Lower leg skin (tissue), 4 donors: Measurements from ENCODE around the gene AFF1. TPM values are rescaled to one million over a fixed set of nuclear protein-coding genes. Genes with fewer than 3 reads are reported as not detected.

Source experiments
- DNase-seq, 2 donors: peaks; one replicate each; pipeline ENCODE4 v3.0.0-alpha.2; 2019; ENCODE audit warnings: low spot score in 2 of 2
- H3K4me3 ChIP-seq: fragments of 200-600 bp; sonication (generic); 2 replicates; pipeline ENCODE4 v1.5.1; 2017; ENCODE audit warnings: mild to moderate bottlenecking, low read depth; ENCODE audit not compliant: poor library complexity, severe bottlenecking
- POLR2A ChIP-seq, 2 donors: fragments of 450-650 bp; IDR thresholded peaks; one replicate each; pipeline ENCODE4 v1.6.1; 2016 to 2017; ENCODE audit warnings: antibody characterized with exemption in 2 of 2, mild to moderate bottlenecking in 1 of 2, moderate library complexity in 1 of 2
- WGBS, 2 donors: methylation state at CpG; one replicate each; pipeline ENCODE4 v1.1.5; 2018; 5-methylcytosine and 5-hydroxymethylcytosine counted together
- intact Hi-C: fragments of 100-400 bp; cut with DNase I; formaldehyde crosslinking; loops from one replicate; pipeline ENCODE4 v1.15.0; 2023; ENCODE audit warnings: low total_unique reads
- total RNA-seq, 4 donors: library from RNA; depleted of rRNA; stranded (reverse); fragments of >200 nt; gene quantifications; one replicate each; pipeline ENCODE4 v1.1.0, GENCODE V29; 2016
- TF ChIP-seq, protein P1 (sequence below), 3 donors: fragments of 450-650 bp; IDR thresholded peaks; one replicate each; pipeline ENCODE4 v1.5.1; 2016; ENCODE audit warnings: antibody characterized with exemption in 3 of 3, mild to moderate bottlenecking in 3 of 3, moderate library complexity in 2 of 3

The AFF1 gene
- total RNA-seq, 4 donors from 2014 or later: 58.1 to 107 (median 71.2) TPM

DNA sequence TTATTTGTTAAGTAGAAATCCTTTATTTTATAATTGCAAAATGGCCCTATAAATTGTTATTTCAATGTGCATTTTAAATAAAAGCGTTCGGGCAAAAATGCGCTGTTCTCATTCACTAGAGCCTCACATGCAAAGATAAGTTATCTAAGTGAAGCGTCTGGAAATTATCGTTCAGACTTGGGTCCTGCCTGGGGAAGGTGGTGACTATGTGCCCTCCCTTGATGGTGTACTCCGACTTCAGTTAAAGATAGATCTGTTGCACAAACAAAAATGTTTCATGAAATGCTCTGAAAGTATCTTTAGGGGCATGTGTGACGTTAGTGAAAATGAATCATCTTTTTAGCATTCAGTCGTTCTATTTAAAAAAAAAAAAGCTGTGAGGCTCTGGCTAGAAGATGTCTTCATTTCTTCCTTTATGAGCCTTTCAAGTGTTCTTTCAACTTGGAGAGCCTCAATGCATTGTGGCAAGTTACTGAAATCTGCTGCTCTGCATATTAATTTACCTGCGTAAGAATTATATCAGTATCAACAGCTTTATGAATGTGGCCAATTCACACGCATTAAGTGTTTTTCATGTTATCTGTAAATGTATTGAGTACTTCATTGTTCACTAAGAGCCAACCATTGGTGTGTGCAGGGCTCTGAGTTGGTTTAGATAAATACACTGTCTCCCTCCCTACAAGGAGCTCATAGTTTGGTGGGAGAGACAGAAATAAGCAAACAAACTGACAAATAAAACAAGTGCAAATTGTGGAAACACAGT lies 83.0 kb downstream of the AFF1 start:
- no peak overlapping the region for H3K4me3 ChIP-seq
- WGBS, 2 donors: 68 to 73% methylated on average over 10 of the region's 10 CpGs
- TF ChIP-seq, protein P1, sequence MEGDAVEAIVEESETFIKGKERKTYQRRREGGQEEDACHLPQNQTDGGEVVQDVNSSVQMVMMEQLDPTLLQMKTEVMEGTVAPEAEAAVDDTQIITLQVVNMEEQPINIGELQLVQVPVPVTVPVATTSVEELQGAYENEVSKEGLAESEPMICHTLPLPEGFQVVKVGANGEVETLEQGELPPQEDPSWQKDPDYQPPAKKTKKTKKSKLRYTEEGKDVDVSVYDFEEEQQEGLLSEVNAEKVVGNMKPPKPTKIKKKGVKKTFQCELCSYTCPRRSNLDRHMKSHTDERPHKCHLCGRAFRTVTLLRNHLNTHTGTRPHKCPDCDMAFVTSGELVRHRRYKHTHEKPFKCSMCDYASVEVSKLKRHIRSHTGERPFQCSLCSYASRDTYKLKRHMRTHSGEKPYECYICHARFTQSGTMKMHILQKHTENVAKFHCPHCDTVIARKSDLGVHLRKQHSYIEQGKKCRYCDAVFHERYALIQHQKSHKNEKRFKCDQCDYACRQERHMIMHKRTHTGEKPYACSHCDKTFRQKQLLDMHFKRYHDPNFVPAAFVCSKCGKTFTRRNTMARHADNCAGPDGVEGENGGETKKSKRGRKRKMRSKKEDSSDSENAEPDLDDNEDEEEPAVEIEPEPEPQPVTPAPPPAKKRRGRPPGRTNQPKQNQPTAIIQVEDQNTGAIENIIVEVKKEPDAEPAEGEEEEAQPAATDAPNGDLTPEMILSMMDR (IDR thresholded peaks at IDR 0.05): no peak
- no peak for TF ChIP-seq POLR2A (IDR thresholded peaks at IDR 0.05)
- DNase-seq: no peak
- intact Hi-C loops: no loop called here

DNA sequence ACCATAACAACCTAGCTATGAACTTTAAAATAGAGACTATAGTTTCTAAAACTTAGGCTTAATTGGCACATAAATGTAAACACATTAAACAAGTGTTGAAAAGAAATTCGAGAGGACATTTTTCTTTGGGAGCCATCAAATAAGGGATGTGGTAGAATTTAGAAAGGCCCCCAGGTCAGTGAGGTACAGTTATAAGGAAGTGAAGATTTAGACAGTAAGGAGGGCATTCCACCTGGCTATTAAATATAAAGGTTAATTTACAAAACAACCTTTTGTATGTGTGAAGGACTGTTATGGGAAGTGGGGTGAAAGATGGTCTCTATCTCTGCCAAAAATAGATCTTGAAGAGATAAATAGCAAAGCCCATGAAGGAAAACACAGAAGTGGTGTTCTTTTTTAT lies 83.9 kb downstream of the AFF1 start:
- TF ChIP-seq, protein P1 (IDR thresholded peaks at IDR 0.05): no peak
- TF ChIP-seq POLR2A (IDR thresholded peaks at IDR 0.05): no peak
- H3K4me3 ChIP-seq: no peak overlapping the region
- no peak for DNase-seq
- intact Hi-C loops: no loop called here
- WGBS, 2 donors: 62 to 64% methylated on average over 1 of the region's 1 CpG

DNA sequence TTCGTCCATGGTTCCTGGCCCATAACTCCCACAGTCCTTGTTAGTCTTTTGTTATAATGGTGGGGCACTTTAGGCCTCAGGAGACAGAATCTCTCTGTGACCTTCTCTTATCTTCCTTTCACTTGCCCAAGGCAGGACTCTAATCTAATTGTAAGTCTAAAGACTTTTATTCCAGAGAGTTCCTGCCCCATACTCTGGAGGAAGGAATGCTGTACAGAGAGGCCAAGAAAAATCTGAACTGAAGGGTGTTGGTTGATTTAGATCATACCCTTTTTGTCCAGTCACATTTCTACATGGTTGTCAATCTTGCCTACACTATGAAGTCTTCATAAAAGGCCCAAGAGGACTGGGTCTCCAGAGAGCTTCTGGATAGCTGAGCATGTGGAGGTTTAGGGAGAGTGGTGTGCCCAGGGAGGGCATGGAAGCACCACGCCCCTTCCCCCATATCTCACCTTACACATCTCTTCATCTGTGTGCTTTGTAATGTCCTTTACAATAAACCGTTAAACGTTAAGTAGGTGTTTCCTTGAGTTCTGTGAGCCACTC lies 84.5 kb downstream of the AFF1 start:
- 80 to 88% methylated on average over 4 of the region's 4 CpGs for WGBS, 2 donors
- TF ChIP-seq, protein P1 (IDR thresholded peaks at IDR 0.05): no peak
- no peak for TF ChIP-seq POLR2A (IDR thresholded peaks at IDR 0.05)
- intact Hi-C loops: no loop called here
- DNase-seq: no peak
- H3K4me3 ChIP-seq: no peak overlapping the region

DNA sequence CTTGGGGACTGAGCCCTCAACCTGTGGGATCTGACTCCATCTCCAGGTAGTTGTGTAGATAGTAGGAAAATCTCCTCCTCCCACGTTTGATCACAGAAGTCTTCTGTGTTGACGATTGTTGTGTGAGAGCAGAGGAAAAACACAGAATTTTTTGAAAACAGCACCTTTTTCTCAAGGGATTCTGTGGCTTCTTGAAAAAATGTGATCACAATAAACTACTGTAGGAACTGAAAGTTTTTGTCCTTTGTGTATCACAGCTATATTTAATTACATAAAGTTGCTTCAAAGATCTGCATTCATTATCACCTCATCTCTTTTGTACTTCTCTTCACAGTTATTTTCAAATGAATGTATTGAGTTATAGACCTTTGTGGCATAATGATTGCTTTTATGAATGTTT lies 85.1 kb downstream of the AFF1 start:
- TF ChIP-seq, protein P1 (IDR thresholded peaks at IDR 0.05): no peak
- no peak for TF ChIP-seq POLR2A (IDR thresholded peaks at IDR 0.05)
- no peak for DNase-seq
- H3K4me3 ChIP-seq: no peak overlapping the region
- intact Hi-C loops: no loop called here
- 62 to 67% methylated on average over 2 of the region's 2 CpGs for WGBS, 2 donors

DNA sequence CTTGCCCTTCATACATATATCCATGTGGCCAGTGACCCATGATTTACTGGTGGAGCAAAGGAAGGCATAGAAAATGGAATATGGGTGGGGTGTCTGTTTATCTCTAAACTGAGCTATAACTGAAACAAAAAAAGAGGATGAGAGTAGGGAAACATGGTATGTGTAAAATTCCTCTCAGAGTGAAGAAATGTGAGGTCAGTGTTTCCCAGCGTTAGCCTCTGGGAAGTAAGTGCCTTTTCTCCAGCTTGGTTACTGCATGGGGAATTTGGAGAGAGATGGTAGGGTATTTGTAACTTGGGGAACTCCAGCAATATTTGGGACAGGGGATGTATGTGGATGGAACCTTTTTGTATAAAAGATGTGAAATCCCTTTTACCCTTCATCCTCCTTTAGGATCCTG lies 89.4 kb downstream of the AFF1 start:
- 55 to 77% methylated on average over 1 of the region's 1 CpG for WGBS, 2 donors
- intact Hi-C loops: no loop called here
- H3K4me3 ChIP-seq: no peak overlapping the region
- no peak for DNase-seq
- TF ChIP-seq, protein P1 (IDR thresholded peaks at IDR 0.05): no peak
- no peak for TF ChIP-seq POLR2A (IDR thresholded peaks at IDR 0.05)
